Measurements from ENCODE around the gene P3H4. TPM values are rescaled to one million over a fixed set of nuclear protein-coding genes. Genes with fewer than 3 reads are reported as not detected.

P3H4 gene
- polyA plus RNA-seq, 2 of the 4 experiments (the other 2 are of a cell fraction) = 36.0 to 52.8 TPM

GRCh38 chr17:41810659-41811548 is 845 bp downstream of the P3H4 start:
- Histone ChIP-seq H3K9me3 (no peaks in the 10 kb centered on the region), H3K4me2 (peak overlapping the region; percentile 97), H3K4me1 (peaks cover 30% of the 10 kb centered on the region), H3K4me3 (peak overlapping the region; percentile 79), H3K27ac (peak overlapping the region; percentile 96 to 97)
- WGBS (ENCODE audit: missing lambda C conversion rate) = 62% methylated on average over 39 of the region's 58 CpGs
- TF ChIP-seq ZC3H11A (IDR thresholded peaks at IDR 0.05) = no peak
- no peak for TF ChIP-seq CTCF (IDR thresholded peaks at IDR 0.05)
- TF ChIP-seq ZFP36 (IDR thresholded peaks at IDR 0.05; ENCODE audit: borderline replicate concordance, partially characterized antibody) = no peak
- no peak for TF ChIP-seq FOSB (CRISPR knock-in tag; IDR thresholded peaks at IDR 0.05)
- TF ChIP-seq HOXB5 (CRISPR knock-in tag; IDR thresholded peaks at IDR 0.05) = no peak
- ChIA-PET CTCF (interaction anchor here (0.6 to 52.0 kb wide), 37 partner anchors 9 to 1446 kb away, joined by 3 to 3262 read pairs (median 4); partner anchors contain the start of genes ACLY, GAST, HAP1 and JUP), POLR2A (interaction anchor here (0.5 to 2.8 kb wide), 14 partner anchors 10 to 122 kb away, joined by 3 to 17 read pairs (median 4); partner anchors contain the start of genes ACLY, EIF1, HAP1 and JUP)
- FAIRE-seq (no peak), ATAC-seq (no peak; a peak in 2 of 6 replicates), DNase-seq (ENCODE audit: low read depth in 1 of 2, low spot score in 1 of 2) (no peak)

- ChIA-PET CTCF (interaction anchor here (0.7 to 52.0 kb wide), 4 partner anchors 37 to 153 kb away, joined by 3 to 3262 read pairs (median 6); partner anchors contain the start of genes GAST, HAP1 and JUP), POLR2A (interaction anchor here (0.9 kb wide), 1 partner anchor 119 kb away, joined by 3 read pairs; no protein-coding TSS in a partner anchor)
Measured at GRCh38 chr17:41806685-41807445, 4.9 kb downstream of the P3H4 start.

More at GRCh38 chr17:41806685-41807445, 4.9 kb downstream of the P3H4 start:
- DNase-seq (ENCODE audit: low read depth in 1 of 2, low spot score in 1 of 2) (no peak), FAIRE-seq (no peak), ATAC-seq (no peak)
- no peak overlapping the region for H3K4me3 ChIP-seq
- TF ChIP-seq MYC (IDR thresholded peaks at IDR 0.05; ENCODE audit: borderline replicate concordance, low read length) (no peak), CEBPB (IDR thresholded peaks at IDR 0.05) (no peak), RNF2 (IDR thresholded peaks at IDR 0.05; ENCODE audit: borderline replicate concordance, low read depth) (no peak), NPAS2 (CRISPR knock-in tag; IDR thresholded peaks at IDR 0.05; ENCODE audit: borderline replicate concordance) (no peak), RAD21 (conservative IDR thresholded peaks at IDR 0.05 in 1 of 2, IDR thresholded peaks at IDR 0.05 in 1 of 2) (no peak), E2F6 (IDR thresholded peaks at IDR 0.05; ENCODE audit: borderline replicate concordance, low read depth) (no peak), MAZ (IDR thresholded peaks at IDR 0.05; ENCODE audit: borderline replicate concordance, low read depth, low read length) (no peak), CBX2 (IDR thresholded peaks at IDR 0.05; ENCODE audit: borderline replicate concordance, low read depth) (no peak), GATA3 (IDR thresholded peaks at IDR 0.05; ENCODE audit: borderline replicate concordance) (no peak), FOXS1 (CRISPR knock-in tag; IDR thresholded peaks at IDR 0.05) (no peak), TFCP2L1 (CRISPR knock-in tag; IDR thresholded peaks at IDR 0.05) (no peak)
- TF ChIP-seq, protein P1, sequence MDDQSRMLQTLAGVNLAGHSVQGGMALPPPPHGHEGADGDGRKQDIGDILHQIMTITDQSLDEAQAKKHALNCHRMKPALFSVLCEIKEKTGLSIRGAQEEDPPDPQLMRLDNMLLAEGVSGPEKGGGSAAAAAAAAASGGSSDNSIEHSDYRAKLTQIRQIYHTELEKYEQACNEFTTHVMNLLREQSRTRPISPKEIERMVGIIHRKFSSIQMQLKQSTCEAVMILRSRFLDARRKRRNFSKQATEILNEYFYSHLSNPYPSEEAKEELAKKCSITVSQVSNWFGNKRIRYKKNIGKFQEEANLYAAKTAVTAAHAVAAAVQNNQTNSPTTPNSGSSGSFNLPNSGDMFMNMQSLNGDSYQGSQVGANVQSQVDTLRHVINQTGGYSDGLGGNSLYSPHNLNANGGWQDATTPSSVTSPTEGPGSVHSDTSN (IDR thresholded peaks at IDR 0.05) = no peak
- TF ChIP-seq, protein P2, sequence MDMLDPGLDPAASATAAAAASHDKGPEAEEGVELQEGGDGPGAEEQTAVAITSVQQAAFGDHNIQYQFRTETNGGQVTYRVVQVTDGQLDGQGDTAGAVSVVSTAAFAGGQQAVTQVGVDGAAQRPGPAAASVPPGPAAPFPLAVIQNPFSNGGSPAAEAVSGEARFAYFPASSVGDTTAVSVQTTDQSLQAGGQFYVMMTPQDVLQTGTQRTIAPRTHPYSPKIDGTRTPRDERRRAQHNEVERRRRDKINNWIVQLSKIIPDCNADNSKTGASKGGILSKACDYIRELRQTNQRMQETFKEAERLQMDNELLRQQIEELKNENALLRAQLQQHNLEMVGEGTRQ (IDR thresholded peaks at IDR 0.05) = no peak
- H3K4me2 ChIP-seq = no peak overlapping the region
- no peaks in the 10 kb centered on the region for H3K9me3 ChIP-seq
- WGBS (ENCODE audit: missing lambda C conversion rate) = 90% methylated on average over 8 of the region's 8 CpGs
- H3K27ac ChIP-seq = no peak overlapping the region
- H3K4me1 ChIP-seq = peaks cover 17% of the 10 kb centered on the region

Data from A549 (cell line).